Stomach (tissue), 4 donors: ENCODE results near the gene MAST3.
"Not testable (repeated sequence)": the region's sequence is repeated elsewhere in the genome, so short reads cannot be mapped to it uniquely, and the experiment has no call there.

ENCODE experiments used
- CTCF ChIP-seq, 7 experiments: fragments of 450-650 bp in 4 of 7; fragments of 200-600 bp in 3 of 7; sonication (generic) in 3 of 7; IDR thresholded peaks; one replicate each; pipeline ENCODE4 v1.5.1; 2016 to 2019; ENCODE audit warnings: antibody characterized with exemption in 7 of 7, control low read depth in 2 of 7, mild to moderate bottlenecking in 1 of 7
- EP300 ChIP-seq: sonication (generic); formaldehyde crosslinking; IDR thresholded peaks from one replicate; pipeline ENCODE4 v1.6.1; 2017; ENCODE audit warnings: antibody characterized with exemption
- POLR2A ChIP-seq, 4 donors: fragments of 450-650 bp; IDR thresholded peaks; one replicate each; pipeline ENCODE4 v1.6.1; 2016; ENCODE audit warnings: antibody characterized with exemption in 4 of 4, control low read depth in 2 of 4, mild to moderate bottlenecking in 1 of 4, moderate library complexity in 1 of 4
- POLR2AphosphoS5 ChIP-seq, 3 donors: sonication (generic); formaldehyde crosslinking; IDR thresholded peaks; one replicate each; pipeline ENCODE4 v1.6.1; 2016; ENCODE audit warnings: antibody characterized with exemption in 3 of 3

GRCh38 chr19:18089096-18089541 lies 8.5 kb upstream of the MAST3 start:
- not testable (repeated sequence) for TF ChIP-seq CTCF (IDR thresholded peaks at IDR 0.05); POLR2A (IDR thresholded peaks at IDR 0.05); EP300
- TF ChIP-seq POLR2AphosphoS5 (IDR thresholded peaks at IDR 0.05): peak in 1 of 3 donors; percentile 36
